ENCODE measurements around the gene GNS. TPM values are rescaled to one million over a fixed set of nuclear protein-coding genes. Genes with fewer than 3 reads are reported as not detected.

The GNS gene
- total RNA-seq, 1 experiment from 2014 or later = 57.5 TPM

GRCh38 chr12:64742416-64742815 lies 16.8 kb downstream of the GNS start:
- Histone ChIP-seq H3K4me1 (ENCODE audit: insufficient read depth, low read length, poor library complexity, severe bottlenecking) (peaks cover 7% of the 10 kb centered on the region), H3K27ac (ENCODE audit: low read depth, low read length, poor library complexity, severe bottlenecking) (no peak overlapping the region), H3K36me3 (ENCODE audit: insufficient read depth, low read length, poor library complexity, severe bottlenecking) (peaks cover 41% of the 10 kb centered on the region), H3K4me3 (ENCODE audit: low read depth, low read length, poor library complexity, severe bottlenecking) (no peak overlapping the region), H3K27me3 (replicated peaks; ENCODE audit: insufficient read depth, low read depth, low read length, poor library complexity) (no peaks in the 10 kb centered on the region), H3K9me3 (ENCODE audit: low read depth, low read length, poor library complexity, severe bottlenecking) (no peaks in the 10 kb centered on the region)
- DNase-seq (ENCODE audit: low spot score) = no peak
- TF ChIP-seq CTCF (conservative IDR thresholded peaks at IDR 0.05; ENCODE audit: low read depth, low read length) (no peak), EZH2 (IDR thresholded peaks at IDR 0.05; ENCODE audit: borderline replicate concordance, low read depth, low read length, poor library complexity, severe bottlenecking) (no peak)
- no TSS peak for BruUV-seq (replicated peaks)
- POLR2A ChIA-PET (ENCODE audit: low non-redundant PET) = no interaction called here
- intact Hi-C loops (cut with micrococcal nuclease; ENCODE audit: unreplicated experiment) = no loop called here
- CTCF ChIA-PET = no interaction called here

DNA sequence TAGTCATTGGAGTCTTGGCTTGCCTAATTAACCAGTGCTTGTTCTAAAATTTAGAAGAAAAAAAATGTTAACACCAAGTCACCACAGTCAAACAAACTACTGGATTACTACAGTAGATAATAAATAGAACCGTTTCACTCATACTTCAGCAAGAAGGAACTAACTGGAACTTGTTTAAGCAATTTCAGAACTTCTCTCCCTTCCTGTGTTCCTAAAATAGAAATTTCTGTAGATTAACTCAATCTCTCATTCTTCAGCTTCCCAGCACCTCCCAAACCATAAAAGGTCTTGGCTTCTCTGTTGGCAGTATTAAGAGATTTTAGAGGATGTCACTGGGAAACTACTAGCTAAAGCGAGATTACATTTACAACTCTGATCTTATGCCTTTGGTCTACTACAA lies 18.6 kb downstream of the GNS start:
- intact Hi-C loops (cut with micrococcal nuclease; ENCODE audit: unreplicated experiment) = no loop called here
- Histone ChIP-seq H3K27ac (ENCODE audit: low read depth, low read length, poor library complexity, severe bottlenecking) (no peak overlapping the region), H3K4me1 (ENCODE audit: insufficient read depth, low read length, poor library complexity, severe bottlenecking) (no peaks in the 10 kb centered on the region), H3K9me3 (ENCODE audit: low read depth, low read length, poor library complexity, severe bottlenecking) (no peaks in the 10 kb centered on the region), H3K27me3 (replicated peaks; ENCODE audit: insufficient read depth, low read depth, low read length, poor library complexity) (no peaks in the 10 kb centered on the region), H3K4me3 (ENCODE audit: low read depth, low read length, poor library complexity, severe bottlenecking) (no peak overlapping the region), H3K36me3 (ENCODE audit: insufficient read depth, low read length, poor library complexity, severe bottlenecking) (peaks cover 46% of the 10 kb centered on the region)
- no TSS peak for BruUV-seq (replicated peaks)
- TF ChIP-seq EZH2 (IDR thresholded peaks at IDR 0.05; ENCODE audit: borderline replicate concordance, low read depth, low read length, poor library complexity, severe bottlenecking) = no peak
- no peak for TF ChIP-seq CTCF (conservative IDR thresholded peaks at IDR 0.05; ENCODE audit: low read depth, low read length)
- DNase-seq (ENCODE audit: low spot score) = no peak
- POLR2A ChIA-PET (ENCODE audit: low non-redundant PET) = no interaction called here
- CTCF ChIA-PET = no interaction called here

DNA sequence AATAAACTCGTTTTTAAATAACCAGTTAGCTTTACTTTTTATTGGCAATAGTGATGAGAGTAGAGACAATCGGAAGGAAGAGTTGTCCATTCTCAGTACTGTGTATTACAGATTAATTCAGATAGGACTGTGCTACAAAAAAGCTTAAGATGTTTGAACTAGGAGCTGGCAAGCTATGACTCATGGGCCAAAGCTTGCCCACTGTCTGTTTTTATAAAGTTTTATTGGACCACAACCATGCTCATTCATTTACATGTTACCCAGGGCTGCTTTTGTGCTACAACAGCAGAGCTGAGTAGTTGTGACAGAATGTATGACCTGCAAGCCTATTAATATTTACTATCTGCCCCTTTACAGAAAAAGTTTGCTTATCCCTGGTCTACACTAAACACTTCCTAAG lies 19.4 kb downstream of the GNS start:
- Histone ChIP-seq H3K4me1 (ENCODE audit: insufficient read depth, low read length, poor library complexity, severe bottlenecking) (no peaks in the 10 kb centered on the region), H3K4me3 (ENCODE audit: low read depth, low read length, poor library complexity, severe bottlenecking) (no peak overlapping the region), H3K36me3 (ENCODE audit: insufficient read depth, low read length, poor library complexity, severe bottlenecking) (peaks cover 38% of the 10 kb centered on the region), H3K27me3 (replicated peaks; ENCODE audit: insufficient read depth, low read depth, low read length, poor library complexity) (no peaks in the 10 kb centered on the region), H3K27ac (ENCODE audit: low read depth, low read length, poor library complexity, severe bottlenecking) (no peak overlapping the region), H3K9me3 (ENCODE audit: low read depth, low read length, poor library complexity, severe bottlenecking) (no peaks in the 10 kb centered on the region)
- POLR2A ChIA-PET (ENCODE audit: low non-redundant PET) = no interaction called here
- intact Hi-C loops (cut with micrococcal nuclease; ENCODE audit: unreplicated experiment) = no loop called here
- TF ChIP-seq EZH2 (IDR thresholded peaks at IDR 0.05; ENCODE audit: borderline replicate concordance, low read depth, low read length, poor library complexity, severe bottlenecking) = no peak
- TF ChIP-seq CTCF (conservative IDR thresholded peaks at IDR 0.05; ENCODE audit: low read depth, low read length) = no peak
- DNase-seq (ENCODE audit: low spot score) = no peak
- BruUV-seq (replicated peaks) = no TSS peak
- CTCF ChIA-PET = no interaction called here

All from A673 (cell line).